B cell (primary cell): ENCODE measurements around the gene PPP2R5C. TPM values are rescaled to one million over a fixed set of nuclear protein-coding genes. Genes with fewer than 3 reads are reported as not detected.

Experiments used
- ATAC-seq: fragments of 200-7000 bp; cut with Tn5 transposase; one replicate; pipeline ENCODE4 v1.10.0; 2021; ENCODE audit warnings: low read depth, mild to moderate bottlenecking, moderate number of reproducible peaks, moderate library complexity
- CTCF ChIA-PET: fragments of 350-600 bp; sonication (Branson Sonifier 250); formaldehyde crosslinking; loops from one replicate; lab custom pipeline; 2021; ENCODE audit warnings: antibody characterized with exemption, inconsistent platforms; lab: Charles Lee
- POLR2A ChIA-PET: fragments of 350-600 bp; sonication (Branson Sonifier 250); formaldehyde crosslinking; loops from one replicate; lab custom pipeline; 2021; ENCODE audit warnings: antibody characterized with exemption; lab: Charles Lee
- DNase-seq: peaks from one replicate; pipeline ENCODE4 v3.0.0; 2013
- H2AFZ ChIP-seq: 2 replicates; pipeline ENCODE4 v1.6.1; 2012; ENCODE audit warnings: mild to moderate bottlenecking, low read depth, low read length; ENCODE audit not compliant: insufficient read depth, poor library complexity, severe bottlenecking
- H3K27ac ChIP-seq, 2 donors: 1 replicate in 1 of 2; 2 replicates in 1 of 2; pipeline ENCODE4 v1.5.1; 2012 to 2013; ENCODE audit warnings: low read length in 2 of 2, mild to moderate bottlenecking in 2 of 2, moderate library complexity in 1 of 2
- H3K27me3 ChIP-seq, 4 experiments: fragments of 200-600 bp in 1 of 4; sonication (generic) in 1 of 4; replicated peaks in 1 of 4; 1 replicate in 2 of 4; 2 replicates in 2 of 4; pipeline versions ENCODE4 v1.6.1 to v1.7.0; 2013 to 2016; ENCODE audit warnings: low read length in 3 of 4, mild to moderate bottlenecking in 2 of 4, mixed read lengths in 1 of 4, moderate library complexity in 1 of 4; ENCODE audit not compliant: insufficient read depth in 4 of 4, control insufficient read depth in 3 of 4; ENCODE audit errors: control extremely low read depth in 1 of 4
- H3K36me3 ChIP-seq, 2 experiments: replicated peaks in 1 of 2; 1 replicate in 1 of 2; 2 replicates in 1 of 2; pipeline versions ENCODE4 v1.6.1 to v1.7.1; 2013; ENCODE audit warnings: low read length in 1 of 2; ENCODE audit not compliant: insufficient read depth in 2 of 2, control insufficient read depth in 1 of 2; ENCODE audit errors: control extremely low read depth in 1 of 2, extremely low read depth in 1 of 2
- H3K4me1 ChIP-seq, 2 donors: fragments of 200-600 bp in 1 of 2; sonication (generic) in 1 of 2; 1 replicate in 1 of 2; 2 replicates in 1 of 2; pipeline versions ENCODE4 v1.5.1 to v1.6.1; 2013 to 2017; ENCODE audit warnings: low read length in 2 of 2; ENCODE audit not compliant: control insufficient read depth in 2 of 2, insufficient read depth in 2 of 2
- H3K4me2 ChIP-seq: replicated peaks from 2 replicates; pipeline ENCODE3; 2012; ENCODE audit warnings: mild to moderate bottlenecking, low read depth, low read length; ENCODE audit not compliant: poor library complexity, severe bottlenecking
- H3K4me3 ChIP-seq, 5 experiments: fragments of 200-600 bp in 1 of 5; sonication (generic) in 1 of 5; 1 replicate in 3 of 5; 2 replicates in 2 of 5; pipeline versions ENCODE4 v1.5.1 to v1.7.0; 2011 to 2016; ENCODE audit warnings: low read length in 4 of 5, mild to moderate bottlenecking in 4 of 5, low read depth in 2 of 5, control low read depth in 1 of 5, moderate library complexity in 1 of 5; ENCODE audit not compliant: insufficient read depth in 1 of 5; ENCODE audit errors: control extremely low read depth in 1 of 5, extremely low read depth in 1 of 5
- H3K79me2 ChIP-seq: fragments of 200-600 bp; sonication (generic); one replicate; pipeline ENCODE4 v1.6.0; 2016; ENCODE audit warnings: low read length; ENCODE audit not compliant: control insufficient read depth, insufficient read depth
- H3K9ac ChIP-seq: fragments of 200-600 bp; sonication (generic); 2 replicates; pipeline ENCODE4 v1.6.1; 2017; ENCODE audit warnings: mild to moderate bottlenecking, low read length, moderate library complexity
- H3K9me3 ChIP-seq, 3 donors: one replicate each; pipeline versions ENCODE4 v1.6.1 to v1.7.1; 2013; ENCODE audit warnings: low read length in 2 of 3; ENCODE audit not compliant: control insufficient read depth in 2 of 3, insufficient read depth in 1 of 3; ENCODE audit errors: control extremely low read depth in 1 of 3
- H4K20me1 ChIP-seq: 2 replicates; pipeline ENCODE4 v1.6.0; 2012; ENCODE audit warnings: mild to moderate bottlenecking, low read length; ENCODE audit not compliant: insufficient read depth, control insufficient read depth, poor library complexity, severe bottlenecking
- H3K27ac Mint-ChIP-seq: one replicate; pipeline ENCODE4 v1.8.0; 2021; ENCODE audit warnings: mixed read lengths
- H3K27me3 Mint-ChIP-seq: one replicate; pipeline ENCODE4 v1.8.0; 2021; ENCODE audit warnings: mixed read lengths
- H3K4me1 Mint-ChIP-seq: one replicate; pipeline ENCODE4 v1.8.0; 2021; ENCODE audit warnings: mixed read lengths
- H3K4me3 Mint-ChIP-seq: one replicate; pipeline ENCODE4 v1.8.0; 2021; ENCODE audit warnings: mixed read lengths
- H3K9me3 Mint-ChIP-seq: one replicate; pipeline ENCODE4 v1.8.0; 2022; ENCODE audit warnings: mixed read lengths; ENCODE audit not compliant: insufficient read depth
- EZH2 ChIP-seq: IDR thresholded peaks from 2 replicates; pipeline ENCODE4 v1.6.1; 2012; ENCODE audit warnings: borderline replicate concordance, low read depth, mild to moderate bottlenecking, moderate library complexity, low read length; ENCODE audit not compliant: insufficient read depth, poor library complexity, severe bottlenecking
- WGBS: methylation state at CpG from one replicate; pipeline ENCODE4 v1.1.5; 2013; ENCODE audit warnings: missing lambda C conversion rate; ENCODE audit not compliant: insufficient coverage; 5-methylcytosine and 5-hydroxymethylcytosine counted together
- intact Hi-C: fragments of 100-400 bp; cut with micrococcal nuclease; formaldehyde crosslinking; loops from one replicate; pipeline ENCODE4 v1.10.0; 2022
- polyA plus RNA-seq: library from polyadenylated mRNA; depleted of rRNA; stranded (reverse); fragments of >200 nt; gene quantifications from 2 replicates; pipeline ENCODE4 v1.2.3, GENCODE V29; 2012
- total RNA-seq, 2 donors: library from RNA; stranded (reverse); fragments of 120-200 nt in 1 of 2; gene quantifications; 1 replicate in 1 of 2; 2 replicates in 1 of 2; pipeline versions ENCODE4 v1.2.3 to v1.2.4, GENCODE V29; 2013 to 2022
- TF ChIP-seq, protein P1 (sequence below): fragments of 200-600 bp; IDR thresholded peaks from one replicate; pipeline ENCODE4 v1.8.0; 2022; ENCODE audit warnings: antibody characterized with exemption, mild to moderate bottlenecking

The PPP2R5C gene
- total and polyA plus RNA-seq, 2 donors (not counting 1 experiment from before 2014, with no cell fraction given), result 91.7 to 330 TPM

DNA sequence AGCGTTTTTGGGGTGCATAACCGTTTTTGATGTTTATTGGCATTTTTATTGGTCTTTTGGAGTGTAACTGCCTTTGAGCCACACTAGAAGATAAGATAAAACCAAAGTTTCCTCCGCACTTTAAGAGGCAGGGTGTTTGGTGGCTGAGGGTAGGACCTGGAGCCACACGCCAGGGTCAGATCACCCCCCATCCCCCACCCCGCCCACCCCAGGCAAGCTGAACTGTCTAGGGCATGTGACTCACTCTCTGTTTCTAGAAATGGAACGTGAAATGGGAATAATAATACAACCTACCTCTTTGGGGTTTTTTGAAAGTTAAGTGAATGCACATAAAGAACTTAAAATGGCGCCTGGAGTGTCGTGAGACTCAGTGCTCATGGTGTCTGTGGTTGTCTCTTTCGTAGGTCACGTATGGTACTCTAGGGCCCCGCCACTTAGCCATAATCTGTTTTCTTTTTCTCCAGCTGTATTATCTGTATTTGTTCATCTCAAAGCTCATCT is 56.0 kb downstream of the PPP2R5C start:
- peaks cover 15% of the 10 kb centered on the region for H4K20me1 ChIP-seq
- DNase-seq, result no peak
- Mint-ChIP-seq H3K4me3 (peak overlapping the region; percentile 64), H3K9me3 (no peaks in the 10 kb centered on the region), H3K4me1 (peaks cover 82% of the 10 kb centered on the region), H3K27ac (peak overlapping the region; percentile 69), H3K27me3 (no peaks in the 10 kb centered on the region)
- H3K27me3 ChIP-seq, result no peaks in the 10 kb centered on the region
- intact Hi-C loops, result no loop called here
- CTCF ChIA-PET, result interaction anchor here (1.0 kb wide), 1 partner anchor 9 kb away, joined by 3 read pairs; no protein-coding TSS in a partner anchor
- H3K4me1 ChIP-seq, result peaks cover 61 to 66% of the 10 kb centered on the region in 2 donors
- no peak for TF ChIP-seq EZH2
- TF ChIP-seq, protein P1, sequence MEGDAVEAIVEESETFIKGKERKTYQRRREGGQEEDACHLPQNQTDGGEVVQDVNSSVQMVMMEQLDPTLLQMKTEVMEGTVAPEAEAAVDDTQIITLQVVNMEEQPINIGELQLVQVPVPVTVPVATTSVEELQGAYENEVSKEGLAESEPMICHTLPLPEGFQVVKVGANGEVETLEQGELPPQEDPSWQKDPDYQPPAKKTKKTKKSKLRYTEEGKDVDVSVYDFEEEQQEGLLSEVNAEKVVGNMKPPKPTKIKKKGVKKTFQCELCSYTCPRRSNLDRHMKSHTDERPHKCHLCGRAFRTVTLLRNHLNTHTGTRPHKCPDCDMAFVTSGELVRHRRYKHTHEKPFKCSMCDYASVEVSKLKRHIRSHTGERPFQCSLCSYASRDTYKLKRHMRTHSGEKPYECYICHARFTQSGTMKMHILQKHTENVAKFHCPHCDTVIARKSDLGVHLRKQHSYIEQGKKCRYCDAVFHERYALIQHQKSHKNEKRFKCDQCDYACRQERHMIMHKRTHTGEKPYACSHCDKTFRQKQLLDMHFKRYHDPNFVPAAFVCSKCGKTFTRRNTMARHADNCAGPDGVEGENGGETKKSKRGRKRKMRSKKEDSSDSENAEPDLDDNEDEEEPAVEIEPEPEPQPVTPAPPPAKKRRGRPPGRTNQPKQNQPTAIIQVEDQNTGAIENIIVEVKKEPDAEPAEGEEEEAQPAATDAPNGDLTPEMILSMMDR, result no peak
- H3K4me3 ChIP-seq, result no peak overlapping the region
- ATAC-seq, result no peak
- 60% methylated on average over 1 of the region's 11 CpGs for WGBS
- H3K4me2 ChIP-seq, result peak overlapping the region; percentile 42
- H3K9ac ChIP-seq, result no peak overlapping the region
- POLR2A ChIA-PET, result no interaction called here
- H2AFZ ChIP-seq, result no peak overlapping the region
- peaks cover 0 to 3% (median 0%) of the 10 kb centered on the region in 3 donors for H3K9me3 ChIP-seq
- peak overlapping the region in 1 of 2 donors; percentile 85 for H3K27ac ChIP-seq
- peaks cover 0 to 47% of the 10 kb centered on the region in 2 experiments for H3K36me3 ChIP-seq
- H3K79me2 ChIP-seq, result peaks cover 98% of the 10 kb centered on the region

DNA sequence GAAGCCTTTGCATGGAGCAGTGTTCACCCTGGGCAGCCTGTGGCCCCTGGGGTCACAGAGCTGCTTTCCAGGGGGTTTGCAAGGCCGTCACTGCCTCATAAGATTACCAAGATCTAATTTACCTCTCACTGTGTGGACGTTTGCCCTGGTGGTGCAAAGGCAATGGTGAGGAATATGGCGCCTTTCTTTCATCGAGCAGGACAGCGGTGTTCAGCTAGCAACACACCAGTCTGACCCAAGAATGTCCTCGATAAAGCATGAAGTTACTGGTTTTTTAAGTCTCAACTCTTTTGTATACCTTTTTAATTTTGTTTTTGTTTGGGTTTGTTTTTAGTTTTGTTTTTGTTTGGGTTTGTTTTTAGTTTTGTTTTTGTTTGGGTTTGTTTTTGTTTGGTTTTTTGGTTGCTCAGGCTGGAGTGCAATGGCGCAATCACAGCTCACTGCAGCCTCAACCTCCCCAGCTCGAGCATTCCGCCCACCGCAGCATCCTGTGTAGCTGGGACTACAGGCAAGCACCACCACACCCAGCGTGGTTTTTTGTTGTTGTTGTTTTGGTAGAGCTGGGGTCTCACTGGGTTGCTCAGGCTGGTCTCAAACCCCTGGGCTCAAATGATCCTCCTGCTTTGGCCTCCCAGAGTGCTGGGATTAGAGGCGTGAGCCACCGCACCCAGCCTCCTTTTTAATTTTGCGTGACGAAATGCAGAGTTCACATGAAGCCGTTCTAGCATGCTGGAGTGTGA is 57.9 kb downstream of the PPP2R5C start:
- intact Hi-C loops, result no loop called here
- ATAC-seq (no peak), DNase-seq (no peak)
- Histone ChIP-seq H2AFZ (peak overlapping the region; percentile 9), H3K79me2 (peaks cover 94% of the 10 kb centered on the region), H3K4me3 (peak overlapping the region in 1 of 5 experiments; percentile 41), H3K36me3 (peaks cover 0 to 30% of the 10 kb centered on the region in 2 experiments), H3K27me3 (no peaks in the 10 kb centered on the region), H3K9me3 (peaks cover 0 to 3% (median 0%) of the 10 kb centered on the region in 3 donors), H3K4me1 (peaks cover 61 to 65% of the 10 kb centered on the region in 2 donors), H4K20me1 (no peaks in the 10 kb centered on the region), H3K27ac (peak overlapping the region; percentile 76 to 85), H3K4me2 (peak overlapping the region; percentile 42), H3K9ac (peak overlapping the region; percentile 40)
- ChIA-PET POLR2A (interaction anchor here (0.6 to 2.5 kb wide), 2 partner anchors 9 to 101 kb away, joined by 3 to 12 read pairs; no protein-coding TSS in a partner anchor), CTCF (interaction anchor here (1.5 to 2.6 kb wide), 3 partner anchors 9 to 49 kb away, joined by 8 to 16 read pairs (median 9); no protein-coding TSS in a partner anchor)
- no peaks in the 10 kb centered on the region for H3K27me3 Mint-ChIP-seq
- 86% methylated on average over 5 of the region's 16 CpGs for WGBS
- peak overlapping the region; percentile 99 for H3K27ac Mint-ChIP-seq
- no peaks in the 10 kb centered on the region for H3K9me3 Mint-ChIP-seq
- H3K4me3 Mint-ChIP-seq, result peak overlapping the region; percentile 90
- TF ChIP-seq, protein P1, result no peak
- no peak for TF ChIP-seq EZH2
- H3K4me1 Mint-ChIP-seq, result peaks cover 82% of the 10 kb centered on the region
